Astrocyte of the spinal cord (primary cell): ENCODE measurements around the gene COA6.
A peak's percentile ranks its signal among the peaks of the same experiment; 100 is the strongest.
"Not testable (repeated sequence)": the region's sequence is repeated elsewhere in the genome, so short reads cannot be mapped to it uniquely, and the experiment has no call there.

Experiments used
- DNase-seq: peaks from one replicate; pipeline ENCODE4 v3.0.0; 2011; ENCODE audit warnings: low read depth, low spot score
- H3K4me3 ChIP-seq: 2 replicates; pipeline ENCODE4 v1.5.1; 2011; ENCODE audit warnings: low read depth, mild to moderate bottlenecking, low read length, moderate library complexity
- CTCF ChIP-seq: IDR thresholded peaks from 2 replicates; pipeline ENCODE4 v1.5.1; 2012; ENCODE audit warnings: low read depth, mild to moderate bottlenecking, low read length, inconsistent platforms
- in situ Hi-C: cut with HindIII; loops from 2 replicates; pipeline ENCODE4 v1.10.0; 2017; ENCODE audit warnings: low sequenced_read_pairs

Gene COA6

GRCh38 chr1:234345237-234345636 lies 28.0 kb upstream of the COA6 start:
- in situ Hi-C loops, result no loop called here
- DNase-seq, result no peak
- H3K4me3 ChIP-seq, result no peak overlapping the region
- TF ChIP-seq CTCF, result no peak

- H3K4me3 ChIP-seq, result no peak overlapping the region
- no peak for DNase-seq
- TF ChIP-seq CTCF, result no peak
- in situ Hi-C loops, result no loop called here
Observed at GRCh38 chr1:234348964-234349363, 24.3 kb upstream of the COA6 start.

GRCh38 chr1:234355782-234356510 lies 17.3 kb upstream of the COA6 start:
- no peak for DNase-seq
- TF ChIP-seq CTCF, result no peak

GRCh38 chr1:234356615-234357269 lies 16.5 kb upstream of the COA6 start:
- peak overlapping the region; percentile 26 for H3K4me3 ChIP-seq
- in situ Hi-C loops, result not testable (repeated sequence)
- DNase-seq, result peak; percentile 5

More at GRCh38 chr1:234355782-234356510, 17.3 kb upstream of the COA6 start:
- no peak overlapping the region for H3K4me3 ChIP-seq
- in situ Hi-C loops, result no loop called here

GRCh38 chr1:234357831-234358230 lies 15.4 kb upstream of the COA6 start:
- TF ChIP-seq CTCF, result no peak
- in situ Hi-C loops, result no loop called here
- H3K4me3 ChIP-seq, result no peak overlapping the region
- DNase-seq, result no peak

- in situ Hi-C loops, result no loop called here
- TF ChIP-seq CTCF, result no peak
Observed at GRCh38 chr1:234361102-234361603, 12.1 kb upstream of the COA6 start.

GRCh38 chr1:234362558-234362957 lies 10.7 kb upstream of the COA6 start:
- no peak for DNase-seq
- H3K4me3 ChIP-seq, result no peak overlapping the region
- no peak for TF ChIP-seq CTCF
- in situ Hi-C loops, result no loop called here

More at GRCh38 chr1:234361102-234361603, 12.1 kb upstream of the COA6 start:
- no peak for DNase-seq
- no peak overlapping the region for H3K4me3 ChIP-seq
